ENCODE measurements around the gene OR5L2. TPM values are rescaled to one million over a fixed set of nuclear protein-coding genes. Genes with fewer than 3 reads are reported as not detected.
"Not testable (repeated sequence)": the region's sequence is repeated elsewhere in the genome, so short reads cannot be mapped to it uniquely, and the experiment has no call there.

The OR5L2 gene
- total and polyA plus RNA-seq, 2 donors from 2014 or later = not detected

DNA sequence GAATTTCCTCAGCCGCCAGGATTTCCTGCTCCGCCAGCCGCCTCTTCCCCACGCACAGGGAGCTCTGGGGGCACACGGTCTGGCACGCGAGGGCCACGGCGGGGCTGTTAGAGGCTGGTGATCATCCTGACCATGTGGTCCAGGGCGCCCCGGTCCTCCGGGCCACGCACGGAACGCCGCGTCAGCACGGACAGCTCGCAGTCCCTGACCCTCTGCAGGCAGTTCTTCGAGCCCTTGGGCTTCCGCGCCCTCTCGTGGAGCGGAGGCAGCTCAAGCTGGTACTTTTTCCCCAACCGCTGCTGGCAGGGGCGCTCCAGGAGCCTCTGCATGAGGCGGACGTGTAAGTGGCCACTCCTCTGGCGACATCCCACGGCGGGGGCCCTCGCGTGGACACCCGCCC is 46.1 kb downstream of the OR5L2 start:
- H3K4me3 ChIP-seq (ENCODE audit: low read length in 3 of 3); H3K27ac ChIP-seq (ENCODE audit: low read depth in 2 of 2, low read length in 2 of 2); H3K27me3 ChIP-seq (ENCODE audit: control insufficient read depth, insufficient read depth, low read length); intact Hi-C loops (cut with DNase I); DNase-seq; H3K9me3 ChIP-seq (ENCODE audit: control insufficient read depth in 2 of 3, insufficient read depth in 1 of 3, low read length in 3 of 3); FAIRE-seq; H3K4me1 ChIP-seq (ENCODE audit: control insufficient read depth in 2 of 3, insufficient read depth in 2 of 3, low read depth in 1 of 3, low read length in 3 of 3); H3K36me3 ChIP-seq (ENCODE audit: control insufficient read depth in 2 of 3, insufficient read depth in 3 of 3, low read length in 3 of 3); H3K9ac ChIP-seq (ENCODE audit: low read length in 3 of 3): not testable (repeated sequence)

Other genes starting within 250 kb of the OR5L2 start
- not detected for gene OR4C11, start 219.6 kb upstream of the OR5L2 start, total RNA-seq
- gene OR4C11, start 219.6 kb upstream of the OR5L2 start, polyA plus RNA-seq (ENCODE audit: insufficient read depth, low read depth, low replicate concordance) = not detected
- not detected for gene OR4P4, start 192.1 kb upstream of the OR5L2 start, total RNA-seq
- not detected for gene OR4P4, start 192.1 kb upstream of the OR5L2 start, polyA plus RNA-seq (ENCODE audit: insufficient read depth, low read depth, low replicate concordance)
- gene OR4S2, start 178.9 kb upstream of the OR5L2 start, total RNA-seq = not detected
- gene OR4S2, start 178.9 kb upstream of the OR5L2 start, polyA plus RNA-seq (ENCODE audit: insufficient read depth, low read depth, low replicate concordance) = not detected
- gene OR4C6, start 165.0 kb upstream of the OR5L2 start, total RNA-seq = not detected
- gene OR4C6, start 165.0 kb upstream of the OR5L2 start, polyA plus RNA-seq (ENCODE audit: insufficient read depth, low read depth, low replicate concordance) = not detected
- gene OR5D13, start 53.8 kb upstream of the OR5L2 start, total RNA-seq = not detected
- not detected for gene OR5D13, start 53.8 kb upstream of the OR5L2 start, polyA plus RNA-seq (ENCODE audit: insufficient read depth, low read depth, low replicate concordance)
- gene OR5D14, start 31.7 kb upstream of the OR5L2 start, total RNA-seq = not detected
- not detected for gene OR5D14, start 31.7 kb upstream of the OR5L2 start, polyA plus RNA-seq (ENCODE audit: insufficient read depth, low read depth, low replicate concordance)
- gene OR5L1, start 15.9 kb upstream of the OR5L2 start, total RNA-seq = not detected
- gene OR5L1, start 15.9 kb upstream of the OR5L2 start, polyA plus RNA-seq (ENCODE audit: insufficient read depth, low read depth, low replicate concordance) = not detected
- not detected for gene OR5D18, start 7.6 kb upstream of the OR5L2 start, total RNA-seq
- not detected for gene OR5D18, start 7.6 kb upstream of the OR5L2 start, polyA plus RNA-seq (ENCODE audit: insufficient read depth, low read depth, low replicate concordance)
- gene OR5D16, start 11.5 kb downstream of the OR5L2 start, total RNA-seq = not detected
- not detected for gene OR5D16, start 11.5 kb downstream of the OR5L2 start, polyA plus RNA-seq (ENCODE audit: insufficient read depth, low read depth, low replicate concordance)
- not detected for gene TRIM51, start 56.1 kb downstream of the OR5L2 start, total RNA-seq
- gene TRIM51, start 56.1 kb downstream of the OR5L2 start, polyA plus RNA-seq (ENCODE audit: insufficient read depth, low read depth, low replicate concordance) = not detected
- gene OR5W2, start 87.4 kb downstream of the OR5L2 start, total RNA-seq = not detected
- gene OR5W2, start 87.4 kb downstream of the OR5L2 start, polyA plus RNA-seq (ENCODE audit: insufficient read depth, low read depth, low replicate concordance) = not detected
- not detected for gene OR5I1, start 109.2 kb downstream of the OR5L2 start, total RNA-seq
- gene OR5I1, start 109.2 kb downstream of the OR5L2 start, polyA plus RNA-seq (ENCODE audit: insufficient read depth, low read depth, low replicate concordance) = not detected
- gene OR10AG1, start 142.7 kb downstream of the OR5L2 start, total RNA-seq = not detected
- not detected for gene OR10AG1, start 142.7 kb downstream of the OR5L2 start, polyA plus RNA-seq (ENCODE audit: insufficient read depth, low read depth, low replicate concordance)
- gene OR5F1, start 167.4 kb downstream of the OR5L2 start, total RNA-seq = not detected
- gene OR5F1, start 167.4 kb downstream of the OR5L2 start, polyA plus RNA-seq (ENCODE audit: insufficient read depth, low read depth, low replicate concordance) = not detected
- gene OR5AS1, start 200.4 kb downstream of the OR5L2 start, total RNA-seq = not detected
- gene OR5AS1, start 200.4 kb downstream of the OR5L2 start, polyA plus RNA-seq (ENCODE audit: insufficient read depth, low read depth, low replicate concordance) = not detected